Lower leg skin (tissue), 4 donors: ENCODE measurements around the gene KIFAP3. TPM values are rescaled to one million over a fixed set of nuclear protein-coding genes. Genes with fewer than 3 reads are reported as not detected.

Experiments
- DNase-seq, 2 donors: peaks; one replicate each; pipeline ENCODE4 v3.0.0-alpha.2; 2019; ENCODE audit warnings: low spot score in 2 of 2
- H3K4me3 ChIP-seq: fragments of 200-600 bp; sonication (generic); 2 replicates; pipeline ENCODE4 v1.5.1; 2017; ENCODE audit warnings: mild to moderate bottlenecking, low read depth; ENCODE audit not compliant: poor library complexity, severe bottlenecking
- CTCF ChIP-seq, 3 donors: fragments of 450-650 bp; IDR thresholded peaks; one replicate each; pipeline ENCODE4 v1.5.1; 2016; ENCODE audit warnings: antibody characterized with exemption in 3 of 3, mild to moderate bottlenecking in 3 of 3, moderate library complexity in 2 of 3
- POLR2A ChIP-seq, 2 donors: fragments of 450-650 bp; IDR thresholded peaks; one replicate each; pipeline ENCODE4 v1.6.1; 2016 to 2017; ENCODE audit warnings: antibody characterized with exemption in 2 of 2, mild to moderate bottlenecking in 1 of 2, moderate library complexity in 1 of 2
- WGBS, 2 donors: methylation state at CpG; one replicate each; pipeline ENCODE4 v1.1.5; 2018; 5-methylcytosine and 5-hydroxymethylcytosine counted together
- intact Hi-C: fragments of 100-400 bp; cut with DNase I; formaldehyde crosslinking; loops from one replicate; pipeline ENCODE4 v1.15.0; 2023; ENCODE audit warnings: low total_unique reads
- total RNA-seq, 4 donors: library from RNA; depleted of rRNA; stranded (reverse); fragments of >200 nt; gene quantifications; one replicate each; pipeline ENCODE4 v1.1.0, GENCODE V29; 2016

The KIFAP3 gene
- total RNA-seq, 4 donors from 2014 or later, result 17.6 to 24.2 (median 21.9) TPM

DNA sequence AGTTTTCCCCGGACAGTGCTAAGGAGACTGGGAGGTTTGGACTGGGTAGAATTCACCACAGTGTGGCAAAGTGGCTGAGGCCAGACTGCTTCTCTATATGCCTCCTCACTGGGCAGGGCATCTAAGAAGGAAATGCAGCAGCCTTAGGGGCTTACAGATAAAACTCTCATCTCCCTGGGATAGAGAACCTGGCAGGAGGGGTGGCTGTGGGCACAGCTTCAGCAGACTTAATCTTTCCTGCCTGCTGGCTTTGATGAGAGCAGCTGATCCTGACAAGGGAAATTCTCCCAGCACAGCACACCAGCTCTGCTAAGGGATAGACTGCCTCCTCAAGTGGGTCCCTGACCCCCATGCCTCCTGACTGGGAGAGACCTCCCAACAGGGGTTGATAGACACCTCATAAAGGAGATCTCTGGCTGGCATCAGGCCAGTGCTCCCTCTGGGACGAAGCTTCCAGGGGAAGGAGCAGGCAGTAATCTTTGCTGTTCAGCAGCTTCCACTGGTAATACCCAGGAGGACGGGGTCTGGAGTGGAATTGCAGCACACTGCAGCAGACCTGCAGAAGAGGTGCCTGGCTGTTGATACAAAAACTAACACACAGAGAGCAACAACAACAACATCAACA lies 25.2 kb downstream of the KIFAP3 start:
- WGBS, 2 donors, result 83 to 97% methylated on average over 3 of the region's 3 CpGs
- no peak for DNase-seq
- intact Hi-C loops, result no loop called here
- no peak overlapping the region for H3K4me3 ChIP-seq
- TF ChIP-seq CTCF (IDR thresholded peaks at IDR 0.05) (no peak), POLR2A (IDR thresholded peaks at IDR 0.05) (no peak)

- no peak for DNase-seq
- TF ChIP-seq CTCF (IDR thresholded peaks at IDR 0.05) (no peak), POLR2A (IDR thresholded peaks at IDR 0.05) (no peak)
- 94 to 96% methylated on average over 7 of the region's 7 CpGs for WGBS, 2 donors
- intact Hi-C loops, result no loop called here
- no peak overlapping the region for H3K4me3 ChIP-seq
Observed at GRCh38 chr1:170048515-170048914, 26.0 kb downstream of the KIFAP3 start.

GRCh38 chr1:170044187-170044586 lies 30.3 kb downstream of the KIFAP3 start:
- intact Hi-C loops, result no loop called here
- H3K4me3 ChIP-seq, result no peak overlapping the region
- TF ChIP-seq CTCF (IDR thresholded peaks at IDR 0.05), result no peak
- no peak for TF ChIP-seq POLR2A (IDR thresholded peaks at IDR 0.05)
- no peak for DNase-seq

GRCh38 chr1:170041423-170042192 lies 32.9 kb downstream of the KIFAP3 start:
- intact Hi-C loops, result no loop called here
- 92 to 95% methylated on average over 14 of the region's 14 CpGs for WGBS, 2 donors

GRCh38 chr1:170032531-170033280 lies 41.8 kb downstream of the KIFAP3 start:
- TF ChIP-seq POLR2A (IDR thresholded peaks at IDR 0.05), result no peak
- DNase-seq, result no peak
- WGBS, 2 donors, result 68 to 76% methylated on average over 2 of the region's 2 CpGs
- intact Hi-C loops, result no loop called here
- H3K4me3 ChIP-seq, result no peak overlapping the region

More at GRCh38 chr1:170041423-170042192, 32.9 kb downstream of the KIFAP3 start:
- H3K4me3 ChIP-seq, result no peak overlapping the region
- TF ChIP-seq POLR2A (IDR thresholded peaks at IDR 0.05) (no peak), CTCF (IDR thresholded peaks at IDR 0.05) (no peak)
- DNase-seq, result no peak

DNA sequence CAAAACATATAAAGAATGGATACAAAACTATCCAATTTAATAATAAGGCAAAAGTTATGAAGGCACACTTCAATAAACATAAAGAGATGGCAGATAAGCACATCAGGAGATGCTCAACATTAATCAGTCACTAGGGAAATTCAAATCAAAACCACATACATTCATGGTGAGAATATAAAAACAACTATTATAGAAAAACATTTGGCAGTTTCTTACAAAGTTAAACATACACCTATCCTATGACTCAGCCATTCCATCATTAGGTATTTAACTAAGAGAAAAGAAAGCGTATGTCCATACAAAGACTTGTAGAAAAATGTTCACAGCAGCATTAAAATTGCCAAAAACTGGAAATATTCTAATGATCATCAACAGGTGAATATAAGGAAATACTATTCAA lies 44.3 kb downstream of the KIFAP3 start:
- 97 to 100% methylated on average over 1 of the region's 1 CpG for WGBS, 2 donors
- intact Hi-C loops, result no loop called here

More for the DNA sequence above, 44.3 kb downstream of the KIFAP3 start:
- TF ChIP-seq POLR2A (IDR thresholded peaks at IDR 0.05) (no peak), CTCF (IDR thresholded peaks at IDR 0.05) (no peak)
- no peak for DNase-seq
- H3K4me3 ChIP-seq, result no peak overlapping the region
